ENCODE results near the gene PCIF1. TPM values are rescaled to one million over a fixed set of nuclear protein-coding genes. Genes with fewer than 3 reads are reported as not detected.

PCIF1 gene
- total RNA-seq, 1 donor from 2014 or later: 9.5 TPM

DNA sequence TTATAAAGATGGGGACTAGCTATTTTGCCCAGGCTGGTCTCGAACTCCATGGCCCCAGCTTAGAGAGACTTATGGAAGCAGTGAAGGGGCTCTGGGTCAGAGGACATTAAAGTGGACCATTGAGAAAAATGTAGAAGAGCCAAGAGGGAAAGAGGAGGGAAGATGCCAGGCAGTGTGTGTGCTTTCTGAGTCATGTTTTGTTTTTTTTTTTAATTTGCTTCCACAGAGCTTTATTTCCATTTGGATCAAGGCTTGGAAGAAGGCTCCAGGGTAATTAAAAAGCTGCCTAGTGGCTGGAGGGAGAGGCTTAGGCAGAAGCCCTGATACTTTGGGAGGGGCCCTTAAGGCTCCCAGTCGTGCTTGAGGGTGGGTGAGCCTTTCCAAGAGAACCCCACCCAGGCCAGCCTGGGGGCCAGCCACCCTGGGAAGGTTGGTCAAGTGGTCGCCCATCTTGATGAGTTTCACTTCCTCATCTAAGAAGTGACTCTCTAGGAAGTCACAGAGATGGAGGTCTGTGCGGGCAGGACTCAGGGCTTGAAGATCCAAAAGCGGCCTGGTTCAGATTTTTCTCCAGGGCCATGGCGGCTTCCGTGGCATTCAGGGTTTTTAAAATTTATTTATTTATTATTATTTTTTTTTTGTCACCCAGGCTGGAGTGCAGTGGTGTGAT is 40.5 kb downstream of the PCIF1 start:
- DNase-seq (ENCODE audit: low spot score): no peak
- no peak overlapping the region for H3K4me3 Mint-ChIP-seq

DNA sequence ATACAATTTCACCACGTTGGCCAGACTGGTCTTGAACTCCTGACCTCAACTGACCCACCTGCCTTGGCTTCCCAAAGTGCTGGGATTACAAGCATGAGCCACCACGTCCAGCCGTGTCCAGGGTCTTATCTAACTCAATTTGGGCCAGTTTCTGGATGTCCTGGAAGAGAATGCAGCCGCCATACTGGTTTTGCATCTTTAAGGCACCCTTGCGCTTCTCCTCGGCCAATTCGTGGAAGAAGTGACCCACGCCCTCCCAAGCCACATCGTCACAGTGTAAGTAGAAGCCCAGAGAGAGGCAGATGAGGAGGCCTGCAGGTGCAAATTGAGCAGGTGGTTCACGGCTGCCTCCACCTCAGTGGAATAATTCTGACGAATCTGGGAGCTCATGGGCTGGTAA is 41.2 kb downstream of the PCIF1 start:
- Histone ChIP-seq H3F3A (ENCODE audit: low read depth) (peaks cover 23% of the 10 kb centered on the region), H2AFZ (replicated peaks) (no peak overlapping the region), H4K20me1 (ENCODE audit: low read depth) (no peaks in the 10 kb centered on the region), H3K27ac (no peak overlapping the region), H3K27me3 (peaks cover 8% of the 10 kb centered on the region), H3K36me3 (no peaks in the 10 kb centered on the region), H3K4me2 (no peak overlapping the region), H3K9me3 (ENCODE audit: low read depth) (no peaks in the 10 kb centered on the region), H3K4me3 (no peak overlapping the region), H3K4me1 (peaks cover 6% of the 10 kb centered on the region), H3K79me2 (ENCODE audit: low read depth) (peaks cover 8% of the 10 kb centered on the region), H3K9ac (no peak overlapping the region)
- no peaks in the 10 kb centered on the region for H3K9me3 Mint-ChIP-seq
- DNase-seq (ENCODE audit: low spot score): no peak
- no peak overlapping the region for H3K27ac Mint-ChIP-seq
- H3K4me1 Mint-ChIP-seq: peaks cover 6% of the 10 kb centered on the region
- TF ChIP-seq EZH2 (IDR thresholded peaks at IDR 0.05) (no peak), EZH2phosphoT487 (IDR thresholded peaks at IDR 0.05) (no peak)
- TF ChIP-seq, protein P1, sequence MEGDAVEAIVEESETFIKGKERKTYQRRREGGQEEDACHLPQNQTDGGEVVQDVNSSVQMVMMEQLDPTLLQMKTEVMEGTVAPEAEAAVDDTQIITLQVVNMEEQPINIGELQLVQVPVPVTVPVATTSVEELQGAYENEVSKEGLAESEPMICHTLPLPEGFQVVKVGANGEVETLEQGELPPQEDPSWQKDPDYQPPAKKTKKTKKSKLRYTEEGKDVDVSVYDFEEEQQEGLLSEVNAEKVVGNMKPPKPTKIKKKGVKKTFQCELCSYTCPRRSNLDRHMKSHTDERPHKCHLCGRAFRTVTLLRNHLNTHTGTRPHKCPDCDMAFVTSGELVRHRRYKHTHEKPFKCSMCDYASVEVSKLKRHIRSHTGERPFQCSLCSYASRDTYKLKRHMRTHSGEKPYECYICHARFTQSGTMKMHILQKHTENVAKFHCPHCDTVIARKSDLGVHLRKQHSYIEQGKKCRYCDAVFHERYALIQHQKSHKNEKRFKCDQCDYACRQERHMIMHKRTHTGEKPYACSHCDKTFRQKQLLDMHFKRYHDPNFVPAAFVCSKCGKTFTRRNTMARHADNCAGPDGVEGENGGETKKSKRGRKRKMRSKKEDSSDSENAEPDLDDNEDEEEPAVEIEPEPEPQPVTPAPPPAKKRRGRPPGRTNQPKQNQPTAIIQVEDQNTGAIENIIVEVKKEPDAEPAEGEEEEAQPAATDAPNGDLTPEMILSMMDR (IDR thresholded peaks at IDR 0.05): no peak
- H3K27me3 Mint-ChIP-seq (ENCODE audit: insufficient read depth, low read depth): peaks cover 3% of the 10 kb centered on the region
- no peak overlapping the region for H3K4me3 Mint-ChIP-seq
- no peaks in the 10 kb centered on the region for H3K36me3 Mint-ChIP-seq

More for the DNA sequence above, 40.5 kb downstream of the PCIF1 start:
- H3K4me3 ChIP-seq: no peak overlapping the region
- TF ChIP-seq EZH2 (IDR thresholded peaks at IDR 0.05) (no peak), EZH2phosphoT487 (IDR thresholded peaks at IDR 0.05) (no peak)
- TF ChIP-seq, protein P1 (IDR thresholded peaks at IDR 0.05): no peak
- H3K4me1 Mint-ChIP-seq: peaks cover 11% of the 10 kb centered on the region
- no peak overlapping the region for H3K4me2 ChIP-seq
- no peak overlapping the region for H3K9ac ChIP-seq
- peaks cover 13% of the 10 kb centered on the region for H3K4me1 ChIP-seq
- H3F3A ChIP-seq (ENCODE audit: low read depth): peaks cover 29% of the 10 kb centered on the region
- no peak overlapping the region for H3K27ac Mint-ChIP-seq
- H3K36me3 Mint-ChIP-seq: no peaks in the 10 kb centered on the region
- H2AFZ ChIP-seq (replicated peaks): no peak overlapping the region
- H3K36me3 ChIP-seq: no peaks in the 10 kb centered on the region
- peaks cover 8% of the 10 kb centered on the region for H3K27me3 ChIP-seq
- H3K27ac ChIP-seq: no peak overlapping the region
- H3K9me3 ChIP-seq (ENCODE audit: low read depth): no peaks in the 10 kb centered on the region
- H3K79me2 ChIP-seq (ENCODE audit: low read depth): peaks cover 8% of the 10 kb centered on the region
- H3K9me3 Mint-ChIP-seq: no peaks in the 10 kb centered on the region
- no peaks in the 10 kb centered on the region for H4K20me1 ChIP-seq (ENCODE audit: low read depth)
- peaks cover 3% of the 10 kb centered on the region for H3K27me3 Mint-ChIP-seq (ENCODE audit: insufficient read depth, low read depth)

DNA sequence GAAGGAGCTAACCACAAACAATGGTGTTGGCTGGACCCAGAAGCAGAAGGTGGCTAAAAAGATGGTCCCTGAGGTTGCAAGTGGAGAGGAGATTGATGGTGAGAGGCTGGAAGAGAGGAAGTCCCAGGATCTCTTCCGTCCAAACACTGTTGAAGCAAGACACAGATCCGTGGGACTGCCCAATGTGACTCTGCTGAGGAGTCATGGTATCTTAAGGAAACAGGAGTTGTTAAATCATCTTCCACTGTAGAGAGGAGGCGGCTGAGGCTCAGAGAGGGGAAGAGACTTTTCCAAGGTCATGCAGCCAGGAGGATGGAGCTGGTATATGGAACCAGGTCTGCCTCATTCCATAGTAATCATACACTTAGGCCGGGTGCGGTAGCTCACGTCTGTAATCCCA is 41.6 kb downstream of the PCIF1 start:
- peaks cover 19% of the 10 kb centered on the region for H3F3A ChIP-seq (ENCODE audit: low read depth)
- no peak overlapping the region for H3K4me3 ChIP-seq
- no peak for DNase-seq (ENCODE audit: low spot score)
- peaks cover 3% of the 10 kb centered on the region for H3K27me3 Mint-ChIP-seq (ENCODE audit: insufficient read depth, low read depth)
- H3K4me3 Mint-ChIP-seq: no peak overlapping the region
- no peak overlapping the region for H3K27ac ChIP-seq
- no peaks in the 10 kb centered on the region for H3K9me3 Mint-ChIP-seq
- no peak overlapping the region for H3K4me2 ChIP-seq
- H3K4me1 ChIP-seq: peaks cover 2% of the 10 kb centered on the region
- H2AFZ ChIP-seq (replicated peaks): no peak overlapping the region
- no peaks in the 10 kb centered on the region for H4K20me1 ChIP-seq (ENCODE audit: low read depth)
- peaks cover 8% of the 10 kb centered on the region for H3K27me3 ChIP-seq
- H3K79me2 ChIP-seq (ENCODE audit: low read depth): peaks cover 4% of the 10 kb centered on the region
- no peaks in the 10 kb centered on the region for H3K36me3 Mint-ChIP-seq
- TF ChIP-seq EZH2phosphoT487 (IDR thresholded peaks at IDR 0.05): no peak
- TF ChIP-seq, protein P1 (IDR thresholded peaks at IDR 0.05): no peak
- no peak for TF ChIP-seq EZH2 (IDR thresholded peaks at IDR 0.05)
- H3K9me3 ChIP-seq (ENCODE audit: low read depth): no peaks in the 10 kb centered on the region
- no peaks in the 10 kb centered on the region for H3K36me3 ChIP-seq
- H3K4me1 Mint-ChIP-seq: peaks cover 6% of the 10 kb centered on the region
- no peak overlapping the region for H3K27ac Mint-ChIP-seq
- H3K9ac ChIP-seq: no peak overlapping the region
